IMR-90 (cell line): ENCODE measurements around the gene PTPRH. TPM values are rescaled to one million over a fixed set of nuclear protein-coding genes. Genes with fewer than 3 reads are reported as not detected.

Experiments used
- ATAC-seq: fragments of 200-7000 bp; cut with Tn5 transposase; 2 replicates; pipeline ENCODE4 v1.9.1; 2020; ENCODE audit warnings: low read depth, mild to moderate bottlenecking, moderate library complexity
- BruUV-seq: library from RNA; stranded (reverse); fragments of 400-500 nt; replicated peaks from 2 replicates; lab custom pipeline; 2021; lab: Mats Ljungman, UMichigan
- CTCF ChIA-PET: fragments of 300-600 bp; formaldehyde crosslinking; extraction: SDS; loops from one replicate; lab custom pipeline; 2021; ENCODE audit warnings: antibody characterized with exemption; lab: Yijun Ruan, JAX
- POLR2A ChIA-PET: fragments of 300-600 bp; sonication (Branson Sonifier 250); formaldehyde crosslinking; loops from one replicate; lab custom pipeline; 2022; ENCODE audit warnings: antibody characterized with exemption; ENCODE audit not compliant: unreplicated experiment; lab: Charles Lee
- DNase-seq: peaks from one replicate; pipeline ENCODE4 v3.0.0; 2013
- H2AFZ ChIP-seq: replicated peaks from 2 replicates; pipeline ENCODE3; 2013; ENCODE audit warnings: low read length, mild to moderate bottlenecking; ENCODE audit not compliant: poor library complexity
- H2AK5ac ChIP-seq: 2 replicates; pipeline ENCODE4 v1.6.1; 2013; ENCODE audit warnings: low read depth, low read length, inconsistent platforms
- H2AK9ac ChIP-seq: replicated peaks from 2 replicates; pipeline ENCODE3; 2013; ENCODE audit warnings: mild to moderate bottlenecking, low read depth, low read length, moderate library complexity; ENCODE audit not compliant: poor library complexity
- H2BK120ac ChIP-seq: 2 replicates; pipeline ENCODE4 v1.6.1; 2013; ENCODE audit warnings: low read depth, low read length, inconsistent platforms
- H2BK15ac ChIP-seq: 3 replicates; pipeline ENCODE4 v1.6.1; 2013; ENCODE audit warnings: low read depth, low read length, inconsistent platforms
- H2BK20ac ChIP-seq: 2 replicates; pipeline ENCODE4 v1.6.1; 2013; ENCODE audit warnings: low read depth, mild to moderate bottlenecking, inconsistent platforms, low read length, moderate library complexity
- H2BK5ac ChIP-seq: 2 replicates; pipeline ENCODE4 v1.6.1; 2013; ENCODE audit warnings: mild to moderate bottlenecking, low read depth, low read length, inconsistent platforms; ENCODE audit not compliant: poor library complexity, severe bottlenecking
- H3K14ac ChIP-seq: replicated peaks from 2 replicates; pipeline ENCODE4 v1.6.1; 2013; ENCODE audit warnings: low read depth, low read length, inconsistent platforms
- H3K18ac ChIP-seq: 2 replicates; pipeline ENCODE4 v1.6.1; 2013; ENCODE audit warnings: low read depth, low read length, control low read depth
- H3K23ac ChIP-seq: 2 replicates; pipeline ENCODE4 v1.6.1; 2013; ENCODE audit warnings: low read depth, low read length, inconsistent platforms
- H3K27ac ChIP-seq: 2 replicates; pipeline ENCODE4 v1.5.1; 2013; ENCODE audit warnings: mild to moderate bottlenecking, control low read depth, low read length; ENCODE audit not compliant: insufficient read depth
- H3K27me3 ChIP-seq: 2 replicates; pipeline ENCODE4 v1.6.1; 2013; ENCODE audit warnings: low read length; ENCODE audit not compliant: control insufficient read depth, insufficient read depth
- H3K36me3 ChIP-seq: 2 replicates; pipeline ENCODE4 v1.6.1; 2013; ENCODE audit warnings: low read length, mixed read lengths; ENCODE audit not compliant: control insufficient read depth, insufficient read depth
- H3K4ac ChIP-seq: 2 replicates; pipeline ENCODE4 v1.6.1; 2013; ENCODE audit warnings: low read depth, low read length, inconsistent platforms
- H3K4me1 ChIP-seq: 2 replicates; pipeline ENCODE4 v1.6.1; 2013; ENCODE audit warnings: low read length, mixed read lengths; ENCODE audit not compliant: control insufficient read depth, insufficient read depth
- H3K4me2 ChIP-seq: 2 replicates; pipeline ENCODE4 v1.6.1; 2013; ENCODE audit warnings: low read depth, mild to moderate bottlenecking, control low read depth, low read length, moderate library complexity
- H3K4me3 ChIP-seq: 2 replicates; pipeline ENCODE4 v1.5.1; 2013; ENCODE audit warnings: low read depth, mild to moderate bottlenecking, control low read depth, low read length, moderate library complexity; ENCODE audit not compliant: insufficient read depth
- H3K56ac ChIP-seq: 2 replicates; pipeline ENCODE4 v1.6.1; 2013; ENCODE audit warnings: low read length, inconsistent platforms; ENCODE audit not compliant: insufficient read depth; ENCODE audit errors: extremely low read depth
- H3K79me1 ChIP-seq, 2 experiments: 2 replicates each; pipeline ENCODE4 v1.6.1; 2013; ENCODE audit warnings: low read length in 2 of 2, inconsistent platforms in 1 of 2, low read depth in 1 of 2
- H3K9ac ChIP-seq: 2 replicates; pipeline ENCODE4 v1.6.1; 2013; ENCODE audit warnings: low read depth, low read length, control low read depth
- H3K9me1 ChIP-seq: 2 replicates; pipeline ENCODE4 v1.6.1; 2013; ENCODE audit warnings: low read length, inconsistent platforms; ENCODE audit not compliant: insufficient read depth
- H3K9me3 ChIP-seq: 2 replicates; pipeline ENCODE4 v1.6.1; 2013; ENCODE audit warnings: low read length; ENCODE audit not compliant: control insufficient read depth, insufficient read depth
- H4K20me1 ChIP-seq: 2 replicates; pipeline ENCODE4 v1.6.1; 2013; ENCODE audit warnings: low read length, inconsistent platforms; ENCODE audit not compliant: insufficient read depth
- H4K5ac ChIP-seq: 2 replicates; pipeline ENCODE4 v1.6.1; 2013; ENCODE audit warnings: mild to moderate bottlenecking, low read depth, low read length, control low read depth
- H4K8ac ChIP-seq, 2 experiments: 2 replicates each; pipeline ENCODE4 v1.6.1; 2013; ENCODE audit warnings: low read depth in 2 of 2, low read length in 2 of 2, control low read depth in 1 of 2, inconsistent platforms in 1 of 2
- H4K91ac ChIP-seq: 2 replicates; pipeline ENCODE4 v1.6.1; 2013; ENCODE audit warnings: low read depth, low read length, inconsistent platforms; ENCODE audit not compliant: insufficient read depth
- BHLHE40 ChIP-seq: fragments of 150-350 bp; IDR thresholded peaks from 2 replicates; pipeline ENCODE4 v1.6.1; 2016; ENCODE audit warnings: mild to moderate bottlenecking, low read depth, low read length
- CEBPB ChIP-seq: IDR thresholded peaks from 2 replicates; pipeline ENCODE4 v1.6.1; 2012; ENCODE audit warnings: low read depth, low read length, improper control_type of control experiment
- CHD1 ChIP-seq: IDR thresholded peaks from 2 replicates; pipeline ENCODE4 v1.6.1; 2012; ENCODE audit warnings: low read depth, low read length, improper control_type of control experiment
- ELK1 ChIP-seq: fragments of 150-350 bp; IDR thresholded peaks from 2 replicates; pipeline ENCODE4 v1.6.1; 2016; ENCODE audit warnings: low read depth, mild to moderate bottlenecking, low read length, moderate library complexity, borderline replicate concordance
- MAFK ChIP-seq: IDR thresholded peaks from 2 replicates; pipeline ENCODE4 v1.6.1; 2012; ENCODE audit warnings: low read depth, low read length, improper control_type of control experiment
- MAZ ChIP-seq: IDR thresholded peaks from 2 replicates; pipeline ENCODE4 v1.6.1; 2012; ENCODE audit warnings: low read depth, mild to moderate bottlenecking, low read length, improper control_type of control experiment, moderate library complexity, borderline replicate concordance
- MXI1 ChIP-seq: IDR thresholded peaks from 2 replicates; pipeline ENCODE4 v1.6.1; 2012; ENCODE audit warnings: low read depth, mild to moderate bottlenecking, low read length, moderate library complexity, borderline replicate concordance
- NFE2L2 ChIP-seq: fragments of 150-350 bp; IDR thresholded peaks from 2 replicates; pipeline ENCODE4 v1.6.1; 2016; ENCODE audit warnings: low read depth, mild to moderate bottlenecking, low read length
- POLR2A ChIP-seq: IDR thresholded peaks from 2 replicates; pipeline ENCODE4 v1.6.1; 2012; ENCODE audit warnings: mild to moderate bottlenecking, low read depth, low read length
- RAD21 ChIP-seq: IDR thresholded peaks from 2 replicates; pipeline ENCODE4 v1.6.1; 2012; ENCODE audit warnings: low read length, improper control_type of control experiment
- RCOR1 ChIP-seq: IDR thresholded peaks from 2 replicates; pipeline ENCODE4 v1.6.1; 2012; ENCODE audit warnings: mild to moderate bottlenecking, low read length, improper control_type of control experiment; ENCODE audit not compliant: insufficient replicate concordance
- RFX5 ChIP-seq: IDR thresholded peaks from 2 replicates; pipeline ENCODE4 v1.8.0; 2012; ENCODE audit warnings: low read depth, mild to moderate bottlenecking, low read length, moderate library complexity
- SMC3 ChIP-seq: fragments of 150-350 bp; IDR thresholded peaks from 2 replicates; pipeline ENCODE4 v1.6.1; 2016; ENCODE audit warnings: low read depth, mild to moderate bottlenecking, antibody characterized with exemption, low read length, moderate library complexity
- WGBS, 2 experiments: methylation state at CpG; one replicate each; pipeline versions ENCODE4 v1.1.5 to v1.1.7; 2013; ENCODE audit warnings: missing lambda C conversion rate in 2 of 2; ENCODE audit not compliant: insufficient read length in 1 of 2; ENCODE audit errors: extremely low coverage in 2 of 2; 5-methylcytosine and 5-hydroxymethylcytosine counted together
- dilution Hi-C: fragments of 300-500 bp; cut with HindIII; formaldehyde crosslinking; loops from one replicate; pipeline ENCODE4 v1.14.3; 2018; ENCODE audit warnings: low sequenced_read_pairs; ENCODE audit not compliant: unreplicated experiment
- in situ Hi-C: fragments of 300-500 bp; cut with MboI; formaldehyde crosslinking; loops from 3 replicates; pipeline ENCODE4 v1.14.3; 2019; ENCODE audit warnings: low sequenced_read_pairs, inconsistent platforms, mixed read lengths
- intact Hi-C: fragments of 100-400 bp; cut with micrococcal nuclease; formaldehyde crosslinking; loops from 2 replicates; pipeline ENCODE4 v1.10.0; 2022
- polyA plus RNA-seq, 3 experiments: library from polyadenylated mRNA; depleted of rRNA; stranded (reverse); fragments of >200 nt; gene quantifications; 2 replicates each; pipeline ENCODE4 v1.2.3, GENCODE V29; 2012; ENCODE audit warnings: low replicate concordance in 1 of 3
- total RNA-seq: library from RNA; depleted of rRNA; stranded (reverse); fragments of >200 nt; gene quantifications from 2 replicates; pipeline ENCODE4 v1.2.3, GENCODE V29; 2012
- TF ChIP-seq, protein P1 (sequence below): conservative IDR thresholded peaks from 2 replicates; pipeline ENCODE4 v1.5.1; 2012; ENCODE audit warnings: mild to moderate bottlenecking, low read depth, low read length, improper control_type of control experiment

The PTPRH gene
- total and polyA plus RNA-seq, 2 of the 4 experiments (the other 2 are of a cell fraction): 1.3 to 3.4 TPM

DNA sequence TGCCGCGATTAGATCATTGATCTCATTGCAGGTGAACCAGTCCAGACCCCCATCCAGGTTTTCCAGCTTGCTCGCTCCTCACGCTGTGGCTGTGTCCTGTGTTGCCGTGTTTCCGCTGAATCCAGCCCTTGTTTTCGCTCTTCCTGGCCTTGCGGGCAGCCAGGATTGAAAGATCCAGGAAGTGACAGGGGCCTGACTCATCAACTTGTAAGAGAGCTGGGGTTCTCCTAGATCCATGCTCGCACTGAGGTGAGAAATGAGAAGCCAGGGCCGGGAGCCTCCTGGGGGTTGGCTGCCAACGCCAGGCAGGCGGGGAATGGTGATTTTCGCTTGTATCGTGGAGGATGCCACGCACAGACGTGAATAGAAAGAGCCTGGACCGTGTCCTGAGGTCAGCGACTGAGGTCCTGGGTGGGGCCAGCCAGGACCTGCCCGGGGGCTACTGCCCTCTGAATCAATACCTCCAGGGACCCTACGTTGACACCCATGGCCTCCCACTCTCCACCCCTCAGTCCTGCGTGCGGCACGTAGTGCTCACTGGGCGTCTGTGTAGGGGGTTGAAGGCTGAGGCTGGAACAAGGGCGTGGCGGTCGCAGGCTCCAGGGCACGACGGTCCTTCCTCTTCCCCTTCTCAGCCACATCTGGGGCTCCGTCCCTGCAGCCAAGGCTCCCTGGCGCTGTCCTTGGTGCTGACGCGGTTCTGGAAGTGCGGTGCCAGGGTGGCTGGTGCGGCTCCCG, 7.3 kb upstream of the PTPRH start:
- Histone ChIP-seq H3K4me2 (peak overlapping the region; percentile 80), H4K20me1 (peaks cover 7% of the 10 kb centered on the region), H2BK20ac (0 out of 2 replicates have a peak overlapping the region, but pooled peaks have one; percentile 63), H3K4me1 (peaks cover 4% of the 10 kb centered on the region), H3K36me3 (no peaks in the 10 kb centered on the region), H3K14ac (no peak overlapping the region; the same call in 1 of the 2 replicates), H3K9ac (peak overlapping the region; percentile 4; the same call in 1 of the 2 replicates), H4K8ac (peak overlapping the region in 1 of 2 experiments; percentile 26; a peak in 1 of 4 replicates), H2AK9ac (peak overlapping the region; percentile 66), H3K56ac (peak overlapping the region; percentile 12), H3K9me1 (peaks cover 8% of the 10 kb centered on the region; the same call in 1 of the 2 replicates), H2BK120ac (peak overlapping the region; percentile 42), H3K27ac (peak overlapping the region; percentile 55), H3K79me1 (no peaks in the 10 kb centered on the region), H3K27me3 (no peaks in the 10 kb centered on the region), H3K18ac (no peak overlapping the region), H3K9me3 (peaks cover 5% of the 10 kb centered on the region), H3K4ac (peak overlapping the region; percentile 66; the same call in 1 of the 2 replicates), H4K5ac (no peak overlapping the region), H2AFZ (peak overlapping the region; percentile 85), H3K23ac (no peak overlapping the region; the same call in 1 of the 2 replicates), H2BK5ac (peak overlapping the region; percentile 75), H2AK5ac (peak overlapping the region; percentile 79), H4K91ac (peak overlapping the region; percentile 53), H2BK15ac (peak overlapping the region; percentile 57; the same call in 1 of the 3 replicates), H3K4me3 (peak overlapping the region; percentile 25)
- dilution Hi-C loops (no loop called here), in situ Hi-C loops (no loop called here), intact Hi-C loops (loop anchor here (1.0 to 5.0 kb wide), 3 partner anchors 37 to 221 kb away; partner anchors contain the start of gene PPP6R1)
- DNase-seq (peak; percentile 100), ATAC-seq (peak; percentile 95)
- 10% methylated on average over 13 of the region's 36 CpGs; no CpG with 5 or more reads in 1 of the 2 experiments for WGBS, 2 experiments
- BruUV-seq: no TSS peak
- ChIA-PET CTCF (no interaction called here), POLR2A (interaction anchor here (1.5 kb wide), 1 partner anchor 43 kb away, joined by 9 read pairs; the partner anchor contains the start of gene PPP6R1)
- peak; percentile 32; the same call in 1 of the 2 replicates for TF ChIP-seq SMC3
- peak; percentile 41; the same call in 1 of the 2 replicates for TF ChIP-seq NFE2L2
- TF ChIP-seq ELK1: peak; percentile 34; the same call in 1 of the 2 replicates
- TF ChIP-seq CHD1: no peak; the same call in 1 of the 2 replicates
- peak; percentile 28; the same call in 1 of the 2 replicates for TF ChIP-seq RFX5
- TF ChIP-seq, protein P1, sequence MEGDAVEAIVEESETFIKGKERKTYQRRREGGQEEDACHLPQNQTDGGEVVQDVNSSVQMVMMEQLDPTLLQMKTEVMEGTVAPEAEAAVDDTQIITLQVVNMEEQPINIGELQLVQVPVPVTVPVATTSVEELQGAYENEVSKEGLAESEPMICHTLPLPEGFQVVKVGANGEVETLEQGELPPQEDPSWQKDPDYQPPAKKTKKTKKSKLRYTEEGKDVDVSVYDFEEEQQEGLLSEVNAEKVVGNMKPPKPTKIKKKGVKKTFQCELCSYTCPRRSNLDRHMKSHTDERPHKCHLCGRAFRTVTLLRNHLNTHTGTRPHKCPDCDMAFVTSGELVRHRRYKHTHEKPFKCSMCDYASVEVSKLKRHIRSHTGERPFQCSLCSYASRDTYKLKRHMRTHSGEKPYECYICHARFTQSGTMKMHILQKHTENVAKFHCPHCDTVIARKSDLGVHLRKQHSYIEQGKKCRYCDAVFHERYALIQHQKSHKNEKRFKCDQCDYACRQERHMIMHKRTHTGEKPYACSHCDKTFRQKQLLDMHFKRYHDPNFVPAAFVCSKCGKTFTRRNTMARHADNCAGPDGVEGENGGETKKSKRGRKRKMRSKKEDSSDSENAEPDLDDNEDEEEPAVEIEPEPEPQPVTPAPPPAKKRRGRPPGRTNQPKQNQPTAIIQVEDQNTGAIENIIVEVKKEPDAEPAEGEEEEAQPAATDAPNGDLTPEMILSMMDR: 0 out of 2 replicates have a peak, but pooled peaks have one; percentile 1
- 0 out of 2 replicates have a peak, but pooled peaks have one; percentile 39 for TF ChIP-seq MAFK
- TF ChIP-seq RAD21: peak; percentile 20; the same call in 1 of the 2 replicates
- peak; percentile 86 for TF ChIP-seq MAZ
- peak; percentile 80 for TF ChIP-seq MXI1
- TF ChIP-seq RCOR1: peak; percentile 72
- peak; percentile 54 for TF ChIP-seq CEBPB
- peak; percentile 66 for TF ChIP-seq BHLHE40
- peak; percentile 38; the same call in 1 of the 2 replicates for TF ChIP-seq POLR2A
